DOHH2 (cell line): Measurements from ENCODE around the gene PSD4.

Experiments
- H3F3A ChIP-seq: fragments of 200-600 bp; sonication (generic), shearing (Covaris generic); 2 replicates; pipeline ENCODE4 v1.6.0; 2016; ENCODE audit warnings: antibody characterized with exemption, mild to moderate bottlenecking; ENCODE audit not compliant: control insufficient read depth, insufficient read depth
- H3K27ac ChIP-seq: fragments of 200-600 bp; sonication (generic); 2 replicates; pipeline ENCODE4 v1.5.1; 2014; ENCODE audit warnings: low read depth, mild to moderate bottlenecking, low read length, moderate library complexity
- H3K27me3 ChIP-seq: fragments of 200-600 bp; sonication (generic); 2 replicates; pipeline ENCODE4 v1.6.1; 2014; ENCODE audit warnings: mild to moderate bottlenecking, low read length, mixed read lengths; ENCODE audit not compliant: control insufficient read depth
- H3K36me3 ChIP-seq: fragments of 200-600 bp; sonication (generic); 2 replicates; pipeline ENCODE4 v1.6.1; 2014; ENCODE audit warnings: mild to moderate bottlenecking, low read length, moderate library complexity, mixed read lengths; ENCODE audit not compliant: control insufficient read depth
- H3K4me1 ChIP-seq: fragments of 200-600 bp; sonication (generic); 2 replicates; pipeline ENCODE4 v1.6.1; 2014; ENCODE audit warnings: mild to moderate bottlenecking, low read length, mixed read lengths; ENCODE audit not compliant: control insufficient read depth
- H3K4me2 ChIP-seq: fragments of 200-600 bp; sonication (generic); 2 replicates; pipeline ENCODE4 v1.6.0; 2014; ENCODE audit warnings: mild to moderate bottlenecking, low read length, moderate library complexity
- H3K4me3 ChIP-seq: fragments of 200-600 bp; sonication (generic); 2 replicates; pipeline ENCODE4 v1.5.1; 2014; ENCODE audit warnings: mild to moderate bottlenecking, low read length, mixed read lengths
- H3K79me2 ChIP-seq: fragments of 200-600 bp; sonication (generic); 2 replicates; pipeline ENCODE4 v1.6.1; 2014; ENCODE audit warnings: mild to moderate bottlenecking, low read length, mixed read lengths; ENCODE audit not compliant: control insufficient read depth
- H3K9me2 ChIP-seq: fragments of 200-600 bp; sonication (generic); replicated peaks from 2 replicates; pipeline ENCODE4 v1.6.1; 2014; ENCODE audit warnings: mild to moderate bottlenecking, low read length, mixed read lengths; ENCODE audit not compliant: control insufficient read depth
- H3K9me3 ChIP-seq: fragments of 200-600 bp; sonication (generic); 2 replicates; pipeline ENCODE4 v1.6.1; 2014; ENCODE audit warnings: antibody characterized with exemption, low read length, mixed read lengths; ENCODE audit not compliant: control insufficient read depth, insufficient read depth
- H4K20me1 ChIP-seq: fragments of 200-600 bp; sonication (generic); 2 replicates; pipeline ENCODE4 v1.6.0; 2014; ENCODE audit warnings: low read depth, mild to moderate bottlenecking, antibody characterized with exemption, low read length, moderate library complexity; ENCODE audit not compliant: control insufficient read depth, insufficient read depth
- CTCF ChIP-seq: fragments of 200-600 bp; sonication (generic); IDR thresholded peaks from one replicate; pipeline ENCODE4 v1.5.1; 2014; ENCODE audit warnings: antibody characterized with exemption, mild to moderate bottlenecking, low read depth, low read length; ENCODE audit not compliant: poor library complexity, severe bottlenecking
- EZH2phosphoT487 ChIP-seq: fragments of 200-600 bp; sonication (generic); IDR thresholded peaks from 2 replicates; pipeline ENCODE4 v1.6.1; 2017; ENCODE audit warnings: borderline replicate concordance, mild to moderate bottlenecking, antibody characterized with exemption, low read length, moderate library complexity, mixed read lengths

Gene PSD4

GRCh38 chr2:113167962-113168340 is 5.8 kb upstream of the PSD4 start:
- Histone ChIP-seq H3K36me3 (no peaks in the 10 kb centered on the region), H3K4me1 (peaks cover 13% of the 10 kb centered on the region), H3K9me3 (no peaks in the 10 kb centered on the region), H3K27ac (no peak overlapping the region), H3F3A (no peaks in the 10 kb centered on the region), H3K4me2 (no peak overlapping the region), H3K9me2 (no peaks in the 10 kb centered on the region), H3K4me3 (no peak overlapping the region), H4K20me1 (no peaks in the 10 kb centered on the region), H3K79me2 (peaks cover 1% of the 10 kb centered on the region; the same call in 1 of the 2 replicates), H3K27me3 (no peaks in the 10 kb centered on the region)
- TF ChIP-seq EZH2phosphoT487 (no peak), CTCF (no peak)

GRCh38 chr2:113169002-113169530 is 4.7 kb upstream of the PSD4 start:
- Histone ChIP-seq H3K27ac (no peak overlapping the region), H3K4me2 (no peak overlapping the region), H3K4me3 (no peak overlapping the region), H3K27me3 (no peaks in the 10 kb centered on the region), H3K4me1 (peaks cover 21% of the 10 kb centered on the region), H3K36me3 (peaks cover 1% of the 10 kb centered on the region), H3F3A (no peaks in the 10 kb centered on the region), H4K20me1 (no peaks in the 10 kb centered on the region), H3K9me2 (no peaks in the 10 kb centered on the region), H3K9me3 (no peaks in the 10 kb centered on the region), H3K79me2 (peaks cover 9% of the 10 kb centered on the region)
- TF ChIP-seq CTCF (no peak), EZH2phosphoT487 (no peak)

GRCh38 chr2:113169586-113169985 is 4.2 kb upstream of the PSD4 start:
- Histone ChIP-seq H3K4me2 (no peak overlapping the region), H3K4me1 (peaks cover 21% of the 10 kb centered on the region), H3K27ac (no peak overlapping the region), H3K36me3 (peaks cover 7% of the 10 kb centered on the region), H4K20me1 (no peaks in the 10 kb centered on the region), H3K79me2 (peaks cover 14% of the 10 kb centered on the region), H3K9me2 (no peaks in the 10 kb centered on the region), H3F3A (peaks cover 1% of the 10 kb centered on the region; the same call in 1 of the 2 replicates), H3K9me3 (no peaks in the 10 kb centered on the region), H3K27me3 (no peaks in the 10 kb centered on the region), H3K4me3 (no peak overlapping the region)
- TF ChIP-seq CTCF (no peak), EZH2phosphoT487 (no peak)
